T-helper 17 cell (primary cell): ENCODE measurements around the gene LMTK2. TPM values are rescaled to one million over a fixed set of nuclear protein-coding genes. Genes with fewer than 3 reads are reported as not detected.
A peak's percentile ranks its signal among the peaks of the same experiment; 100 is the strongest.

Source experiments
- ATAC-seq: fragments of 150-1000 bp; cut with Tn5 transposase; 2 replicates; pipeline ENCODE4 v1.10.0; 2021; ENCODE audit warnings: mild to moderate bottlenecking, moderate library complexity
- DNase-seq, 3 donors: peaks; one replicate each; pipeline versions ENCODE4 v3.0.0 to v3.0.0-alpha.2; 2020 to 2021
- H3K9me3 ChIP-seq: one replicate; pipeline ENCODE4 v1.7.0; 2013; ENCODE audit warnings: low read length, mild to moderate bottlenecking; ENCODE audit not compliant: control insufficient read depth, poor library complexity, severe bottlenecking
- H3K27ac Mint-ChIP-seq: one replicate; pipeline ENCODE4 v1.8.0; 2022; ENCODE audit warnings: mild to moderate bottlenecking, moderate library complexity, mixed read lengths
- H3K27me3 Mint-ChIP-seq: one replicate; pipeline ENCODE4 v1.8.0; 2022; ENCODE audit warnings: mixed read lengths
- H3K36me3 Mint-ChIP-seq: one replicate; pipeline ENCODE4 v1.8.0; 2022; ENCODE audit warnings: low read depth, mixed read lengths
- H3K4me1 Mint-ChIP-seq: one replicate; pipeline ENCODE4 v1.8.0; 2022; ENCODE audit warnings: mild to moderate bottlenecking, mixed read lengths
- H3K4me3 Mint-ChIP-seq: one replicate; pipeline ENCODE4 v1.8.0; 2022; ENCODE audit warnings: mild to moderate bottlenecking, moderate library complexity, mixed read lengths
- total RNA-seq, 4 donors: library from RNA in 2 of 4; stranded (reverse) in 2 of 4; gene quantifications; one replicate each; pipeline ENCODE4 v1.2.3 and lab custom pipeline; 2022 to 2026

LMTK2 gene
- total RNA-seq, 2 donors from 2014 or later, result 16.6 to 35.0 TPM

GRCh38 chr7:98231493-98232262, 125.0 kb downstream of the LMTK2 start:
- DNase-seq (no peak), ATAC-seq (no peak)
- Mint-ChIP-seq H3K4me3 (no peak overlapping the region), H3K36me3 (no peaks in the 10 kb centered on the region), H3K27me3 (no peaks in the 10 kb centered on the region), H3K27ac (no peak overlapping the region), H3K4me1 (no peaks in the 10 kb centered on the region)
- no peaks in the 10 kb centered on the region for H3K9me3 ChIP-seq

DNA sequence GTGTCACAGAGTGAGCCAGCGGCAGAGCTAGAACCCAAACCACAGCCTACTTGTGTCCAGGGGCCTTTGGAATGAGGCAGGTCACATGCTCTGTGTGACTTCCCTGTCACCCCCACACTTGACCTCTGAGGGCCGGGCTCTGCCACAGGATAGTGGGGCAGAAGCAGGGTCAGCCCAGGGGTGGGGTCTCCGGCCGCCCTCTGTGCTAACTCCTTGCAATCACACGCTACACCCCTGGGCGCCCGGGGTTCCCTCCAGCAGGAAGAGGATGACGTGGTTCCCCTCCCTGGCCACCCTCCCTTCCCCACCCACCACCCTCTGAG, 125.6 kb downstream of the LMTK2 start:
- Mint-ChIP-seq H3K4me3 (no peak overlapping the region), H3K27me3 (no peaks in the 10 kb centered on the region), H3K27ac (no peak overlapping the region), H3K36me3 (no peaks in the 10 kb centered on the region), H3K4me1 (no peaks in the 10 kb centered on the region)
- ATAC-seq (no peak), DNase-seq (no peak)
- no peaks in the 10 kb centered on the region for H3K9me3 ChIP-seq

DNA sequence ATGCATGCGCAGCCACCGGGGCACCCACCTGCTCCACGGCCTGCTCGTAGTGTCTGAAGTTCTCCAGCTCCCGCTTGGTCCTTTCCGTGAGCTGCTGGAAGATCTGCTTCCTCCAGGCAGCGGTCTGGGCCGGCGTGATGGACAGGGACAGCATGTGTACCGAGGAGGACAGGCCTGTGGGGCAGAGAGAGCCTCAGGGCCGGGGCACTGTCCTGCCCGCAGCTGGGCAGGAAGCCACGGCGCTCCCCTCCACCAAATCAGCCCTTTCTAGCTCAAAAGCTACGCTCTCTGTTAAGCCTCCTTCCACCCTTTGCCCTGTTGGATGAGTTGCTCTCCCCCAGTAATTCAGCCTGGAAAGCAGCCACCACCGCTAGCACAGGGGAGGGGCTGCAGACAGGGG, 126.1 kb downstream of the LMTK2 start:
- H3K9me3 ChIP-seq, result no peaks in the 10 kb centered on the region
- no peak overlapping the region for H3K27ac Mint-ChIP-seq
- no peaks in the 10 kb centered on the region for H3K36me3 Mint-ChIP-seq
- no peak overlapping the region for H3K4me3 Mint-ChIP-seq
- no peaks in the 10 kb centered on the region for H3K27me3 Mint-ChIP-seq
- ATAC-seq (no peak), DNase-seq (no peak)
- no peaks in the 10 kb centered on the region for H3K4me1 Mint-ChIP-seq

DNA sequence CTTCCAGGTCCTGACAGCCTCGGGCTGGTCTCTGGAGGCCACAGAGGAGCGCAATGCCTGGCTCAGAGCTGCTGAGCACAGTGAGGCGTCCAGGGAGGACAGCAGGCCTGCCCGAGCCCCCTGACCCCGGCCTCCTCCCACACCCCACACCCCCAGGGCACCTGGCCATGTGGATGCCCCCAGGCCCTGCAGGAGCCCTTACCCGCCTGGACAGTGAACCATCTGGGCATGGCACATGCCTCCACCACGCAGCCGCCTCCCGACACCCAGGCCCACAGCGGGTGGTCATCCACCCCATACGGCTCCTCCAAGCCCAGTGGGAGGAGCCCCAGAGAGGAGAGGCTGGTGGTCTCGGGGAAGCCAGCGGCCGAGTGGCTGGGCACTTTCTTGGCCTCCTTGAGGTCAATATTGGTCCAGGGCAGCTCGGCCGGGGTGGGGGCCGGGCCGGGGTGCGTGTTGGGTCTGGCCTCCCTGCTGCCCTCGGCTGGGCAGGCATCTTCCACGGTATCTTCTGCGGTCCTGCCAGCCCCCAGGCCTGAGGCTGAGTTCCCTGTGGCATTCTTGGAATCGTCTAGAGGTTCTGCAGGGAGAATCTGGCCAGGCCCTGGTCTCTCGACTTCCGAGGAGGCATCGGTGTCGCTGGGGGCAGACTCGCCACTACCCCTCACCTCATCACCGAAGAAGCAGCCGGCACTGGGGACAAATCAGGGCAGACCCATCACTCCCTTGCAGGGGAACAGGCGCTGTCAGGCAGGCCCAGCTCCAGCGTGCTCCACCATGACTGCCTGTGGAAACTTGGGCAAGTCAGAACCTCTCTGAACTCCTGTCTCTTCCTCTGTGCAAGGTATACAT, 126.8 kb downstream of the LMTK2 start:
- ATAC-seq, result no peak
- Mint-ChIP-seq H3K27me3 (no peaks in the 10 kb centered on the region), H3K4me1 (no peaks in the 10 kb centered on the region), H3K4me3 (no peak overlapping the region), H3K36me3 (no peaks in the 10 kb centered on the region), H3K27ac (no peak overlapping the region)
- DNase-seq, result no peak
- H3K9me3 ChIP-seq, result no peaks in the 10 kb centered on the region

DNA sequence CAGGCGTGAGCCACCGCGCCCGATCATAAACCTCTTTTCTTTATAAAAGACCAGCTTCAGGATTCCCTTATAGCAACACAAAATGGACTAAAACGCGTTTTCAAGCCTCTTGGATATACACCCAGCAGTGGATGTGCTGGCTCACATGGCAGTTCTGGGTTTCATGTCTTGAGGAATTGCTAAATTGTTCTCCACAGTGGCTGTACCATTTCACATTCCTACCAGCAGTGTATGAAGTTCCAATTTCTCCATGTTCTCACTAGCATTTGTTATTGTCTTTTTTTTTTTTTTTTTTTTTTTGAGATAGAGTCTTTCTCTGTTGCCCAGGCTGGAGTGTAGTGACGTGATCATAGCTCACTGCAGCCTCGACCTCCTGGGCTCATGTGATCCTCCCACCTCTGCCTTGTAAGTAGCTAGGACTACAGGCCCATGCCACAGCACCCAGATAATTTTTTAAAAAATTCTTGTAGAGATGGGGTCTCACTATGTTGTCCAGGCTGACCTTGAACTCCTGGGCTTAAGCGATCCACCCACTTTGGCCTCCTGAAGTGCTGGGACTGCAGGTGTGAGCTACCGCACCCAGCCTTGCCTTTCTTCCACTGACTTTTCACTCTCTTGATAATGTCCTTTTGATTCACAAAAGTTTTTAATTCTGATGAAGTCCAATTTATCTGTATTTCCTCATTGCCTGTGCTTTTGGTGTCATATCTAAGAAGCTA, 127.9 kb downstream of the LMTK2 start:
- H3K27ac Mint-ChIP-seq, result peak overlapping the region; percentile 39
- H3K4me3 Mint-ChIP-seq, result no peak overlapping the region
- H3K36me3 Mint-ChIP-seq, result no peaks in the 10 kb centered on the region
- no peaks in the 10 kb centered on the region for H3K4me1 Mint-ChIP-seq
- DNase-seq (no peak), ATAC-seq (no peak)
- no peaks in the 10 kb centered on the region for H3K9me3 ChIP-seq
- no peaks in the 10 kb centered on the region for H3K27me3 Mint-ChIP-seq

DNA sequence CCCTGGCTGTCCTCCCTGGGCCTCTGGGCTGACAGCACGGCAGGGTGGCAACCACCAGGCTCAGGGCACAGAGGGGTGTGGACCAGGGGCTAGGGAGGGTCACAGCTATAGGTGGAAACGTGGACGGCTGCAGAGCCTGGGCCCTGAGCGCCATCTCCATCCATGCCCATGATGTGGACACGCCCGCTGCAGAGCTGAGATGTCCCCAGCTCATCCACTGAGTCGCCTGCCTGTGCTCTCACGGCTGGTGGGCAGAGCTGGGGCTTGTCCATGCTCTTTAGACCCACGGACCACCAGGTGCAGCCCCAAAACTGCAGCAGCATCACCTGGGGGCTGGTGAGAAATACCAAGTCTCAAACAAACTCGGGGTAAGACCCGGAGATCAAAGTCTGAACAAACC, 129.2 kb downstream of the LMTK2 start:
- Mint-ChIP-seq H3K36me3 (no peaks in the 10 kb centered on the region), H3K27ac (no peak overlapping the region), H3K4me3 (no peak overlapping the region), H3K27me3 (no peaks in the 10 kb centered on the region), H3K4me1 (no peaks in the 10 kb centered on the region)
- no peaks in the 10 kb centered on the region for H3K9me3 ChIP-seq
- ATAC-seq (no peak), DNase-seq (no peak)

DNA sequence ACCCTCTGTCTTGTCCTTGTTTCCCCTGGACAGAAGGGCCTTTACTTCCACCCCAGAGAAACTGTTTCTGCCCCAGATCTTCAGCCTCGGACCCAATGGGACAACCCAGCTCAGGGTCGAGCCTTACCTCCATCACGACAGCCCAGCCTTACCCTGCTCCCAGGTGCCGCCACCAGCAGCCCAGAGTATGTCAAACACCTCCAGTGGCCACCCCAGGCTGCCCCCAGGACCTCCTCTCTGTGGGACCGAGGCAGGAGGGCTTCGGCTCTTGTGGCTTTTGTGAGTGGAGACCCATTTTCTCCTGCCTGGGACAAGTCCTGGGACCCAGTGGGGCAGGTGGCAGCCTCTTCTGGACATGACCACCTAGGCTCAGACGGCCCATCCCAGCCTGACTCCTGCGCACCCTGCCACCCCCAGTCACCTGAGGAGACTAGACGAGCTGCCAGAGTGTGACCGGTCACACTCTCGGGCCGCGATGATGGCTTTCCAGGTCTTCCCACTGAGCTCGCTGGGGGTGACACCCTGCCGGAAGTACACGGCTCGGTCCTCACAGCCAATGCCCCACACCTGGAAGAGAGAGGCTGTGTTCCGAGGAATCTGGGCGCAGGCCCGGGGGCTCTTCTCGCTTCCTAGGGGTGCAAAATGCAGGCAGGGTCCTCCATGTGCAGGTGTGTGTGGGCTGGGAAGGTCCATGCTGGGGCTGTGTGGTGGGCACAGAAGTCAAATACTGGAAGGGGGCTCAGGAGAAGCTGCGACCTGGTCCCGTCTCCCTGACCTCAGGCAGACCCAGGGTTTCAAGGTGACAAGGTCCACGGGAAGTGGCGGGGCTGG, 129.9 kb downstream of the LMTK2 start:
- no peak overlapping the region for H3K27ac Mint-ChIP-seq
- H3K4me3 Mint-ChIP-seq, result no peak overlapping the region
- H3K9me3 ChIP-seq, result no peaks in the 10 kb centered on the region
- H3K27me3 Mint-ChIP-seq, result no peaks in the 10 kb centered on the region
- ATAC-seq (no peak), DNase-seq (no peak)
- H3K4me1 Mint-ChIP-seq, result no peaks in the 10 kb centered on the region
- H3K36me3 Mint-ChIP-seq, result no peaks in the 10 kb centered on the region

DNA sequence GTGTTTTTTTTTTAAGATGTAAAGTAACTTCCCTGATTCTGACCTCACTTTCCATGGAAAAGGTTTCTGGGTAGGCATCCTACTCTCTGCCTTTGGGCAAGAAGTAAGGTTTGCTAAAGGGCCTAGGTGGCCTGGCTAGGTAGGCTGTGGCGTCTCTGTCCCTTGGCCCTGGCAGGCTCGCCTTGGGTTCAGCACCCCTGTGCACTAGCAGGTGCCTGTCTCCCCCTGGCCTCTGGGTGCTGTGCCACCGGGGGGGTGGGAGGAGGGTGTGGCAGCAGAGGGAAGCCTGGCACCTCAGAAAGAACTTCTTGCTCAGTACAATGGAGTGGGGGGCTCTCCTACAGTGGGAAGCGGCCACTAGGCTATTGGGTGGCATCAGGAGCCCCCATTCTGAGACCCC, 131.4 kb downstream of the LMTK2 start:
- Mint-ChIP-seq H3K36me3 (no peaks in the 10 kb centered on the region), H3K4me3 (no peak overlapping the region), H3K4me1 (no peaks in the 10 kb centered on the region), H3K27ac (no peak overlapping the region), H3K27me3 (no peaks in the 10 kb centered on the region)
- ATAC-seq, result no peak
- no peaks in the 10 kb centered on the region for H3K9me3 ChIP-seq
- no peak for DNase-seq

- no peak for ATAC-seq
- no peaks in the 10 kb centered on the region for H3K36me3 Mint-ChIP-seq
- H3K27ac Mint-ChIP-seq, result peak overlapping the region; percentile 43
These were observed 132.3 kb downstream of the LMTK2 start for GRCh38 chr7:98238976-98239375.

DNA sequence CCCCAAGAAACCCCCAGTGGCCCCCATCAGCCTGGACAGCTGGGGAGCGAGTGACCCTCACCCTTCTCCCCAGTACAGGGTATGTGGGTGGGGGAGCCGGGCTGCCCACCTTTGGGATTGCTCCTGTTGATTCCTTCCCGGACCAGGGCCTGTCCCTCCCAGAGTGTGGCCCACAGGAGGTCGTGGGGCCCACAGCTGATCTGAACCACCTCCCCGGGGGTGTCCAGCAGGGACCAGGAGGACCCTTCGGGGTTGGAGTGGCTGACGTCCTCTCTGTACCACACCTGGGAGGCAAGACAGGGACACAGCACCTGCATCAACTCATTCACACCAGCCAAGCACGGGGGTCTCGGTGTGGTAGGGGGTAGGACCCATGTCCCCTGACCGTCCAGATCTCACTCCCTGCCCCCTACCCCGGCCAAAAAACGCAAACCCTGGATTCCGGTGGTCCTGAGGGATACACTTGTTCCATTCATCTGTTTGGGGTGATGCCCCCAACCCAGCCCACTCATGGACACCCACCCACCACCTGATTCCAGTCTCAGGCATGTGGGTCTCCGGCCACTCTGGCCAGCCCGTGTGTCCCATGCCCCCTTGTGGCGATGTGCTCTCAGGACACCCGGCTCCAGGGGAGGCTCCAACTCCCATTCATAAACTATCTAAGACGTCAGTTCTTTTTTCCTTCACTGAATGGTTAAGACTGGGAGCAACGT, 134.5 kb downstream of the LMTK2 start:
- Mint-ChIP-seq H3K4me3 (no peak overlapping the region), H3K27ac (no peak overlapping the region)
- ATAC-seq, result peak; percentile 48

More at GRCh38 chr7:98238976-98239375, 132.3 kb downstream of the LMTK2 start:
- H3K9me3 ChIP-seq, result no peaks in the 10 kb centered on the region
- no peaks in the 10 kb centered on the region for H3K4me1 Mint-ChIP-seq
- H3K27me3 Mint-ChIP-seq, result no peaks in the 10 kb centered on the region
- no peak for DNase-seq
- H3K4me3 Mint-ChIP-seq, result no peak overlapping the region

DNA sequence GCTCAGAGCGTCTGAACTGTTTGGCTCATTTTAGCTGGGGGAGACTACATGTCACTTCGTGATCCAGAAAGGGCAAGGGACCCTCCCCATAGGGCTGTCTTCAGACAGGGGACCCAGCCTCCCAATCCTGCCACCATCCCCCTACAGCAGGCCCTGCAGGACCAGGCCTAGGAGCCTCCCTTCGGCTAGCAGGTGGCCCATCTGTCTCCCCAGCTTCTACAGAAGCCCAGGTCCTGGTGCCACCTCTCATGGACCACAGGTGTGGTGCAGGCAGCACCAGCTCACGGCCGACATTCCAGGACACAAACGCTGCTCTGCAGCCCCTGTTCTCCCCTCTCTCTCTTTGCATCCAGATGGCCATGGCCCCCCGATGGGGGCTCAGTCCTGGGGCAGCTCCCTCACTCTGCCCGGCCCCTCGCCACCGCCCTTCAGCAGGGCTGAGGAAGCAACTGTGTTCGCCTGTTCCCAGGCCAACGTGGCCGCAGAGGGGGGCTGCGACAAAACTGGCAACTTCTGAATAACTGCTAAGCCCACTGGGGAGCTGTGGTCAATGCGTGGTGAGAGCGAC, 135.1 kb downstream of the LMTK2 start:
- no peaks in the 10 kb centered on the region for H3K27me3 Mint-ChIP-seq
- no peak overlapping the region for H3K27ac Mint-ChIP-seq
- no peak overlapping the region for H3K4me3 Mint-ChIP-seq
- DNase-seq (no peak), ATAC-seq (no peak)
- no peaks in the 10 kb centered on the region for H3K9me3 ChIP-seq
- no peaks in the 10 kb centered on the region for H3K4me1 Mint-ChIP-seq
- no peaks in the 10 kb centered on the region for H3K36me3 Mint-ChIP-seq

More for the DNA sequence above, 134.5 kb downstream of the LMTK2 start:
- H3K36me3 Mint-ChIP-seq, result no peaks in the 10 kb centered on the region
- no peaks in the 10 kb centered on the region for H3K4me1 Mint-ChIP-seq
- no peaks in the 10 kb centered on the region for H3K9me3 ChIP-seq
- no peak for DNase-seq
- no peaks in the 10 kb centered on the region for H3K27me3 Mint-ChIP-seq

DNA sequence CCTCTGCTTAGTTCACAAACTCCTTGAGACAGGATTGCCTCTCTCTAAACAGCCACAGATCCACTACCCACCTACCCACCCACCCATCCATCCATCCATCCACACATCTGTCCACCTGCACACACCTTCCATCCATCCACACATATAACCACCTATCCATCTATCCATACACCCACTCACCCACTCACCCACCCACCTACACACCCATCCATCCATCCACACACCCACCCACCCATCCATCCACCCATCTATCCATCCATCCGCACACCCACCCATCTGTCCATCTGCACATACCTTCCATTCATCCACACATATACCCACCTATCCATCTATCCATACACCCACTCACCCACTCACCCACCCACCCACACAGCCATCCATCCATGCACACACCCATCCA, 135.7 kb downstream of the LMTK2 start:
- ATAC-seq, result no peak
- H3K4me3 Mint-ChIP-seq, result no peak overlapping the region
- no peaks in the 10 kb centered on the region for H3K9me3 ChIP-seq
- no peak overlapping the region for H3K27ac Mint-ChIP-seq
- no peaks in the 10 kb centered on the region for H3K27me3 Mint-ChIP-seq
- DNase-seq, result no peak
- no peaks in the 10 kb centered on the region for H3K4me1 Mint-ChIP-seq
- H3K36me3 Mint-ChIP-seq, result no peaks in the 10 kb centered on the region
